Neural cell (in vitro differentiated cells): Measurements from ENCODE around the gene BLMH. TPM values are rescaled to one million over a fixed set of nuclear protein-coding genes. Genes with fewer than 3 reads are reported as not detected.

Source experiments
- H2AFZ ChIP-seq: fragments of 200-600, 300-800 bp; sonication (generic), shearing (Covaris generic); 2 replicates; pipeline ENCODE4 v1.6.0; 2014; ENCODE audit warnings: low read depth, mild to moderate bottlenecking, antibody characterized with exemption, low read length, moderate library complexity
- H3F3A ChIP-seq: fragments of 200-600 bp; shearing (Covaris generic); 2 replicates; pipeline ENCODE4 v1.6.1; 2016; ENCODE audit warnings: mild to moderate bottlenecking, moderate library complexity, mixed read lengths, antibody characterized with exemption, low read length; ENCODE audit not compliant: insufficient read depth, poor library complexity, severe bottlenecking
- H3K27ac ChIP-seq: fragments of 200-600, 300-800 bp; sonication (generic), shearing (Covaris generic); 2 replicates; pipeline ENCODE4 v1.5.1; 2014; ENCODE audit warnings: mild to moderate bottlenecking, low read length, moderate library complexity
- H3K27me3 ChIP-seq: fragments of 300-800, 200-600 bp; sonication (generic), shearing (Covaris generic); 2 replicates; pipeline ENCODE4 v1.6.0; 2014; ENCODE audit warnings: mild to moderate bottlenecking, low read depth, low read length, moderate library complexity; ENCODE audit not compliant: insufficient read depth
- H3K36me3 ChIP-seq: fragments of 300-800, 200-600 bp; sonication (generic), shearing (Covaris generic); 2 replicates; pipeline ENCODE4 v1.5.1; 2014; ENCODE audit warnings: mild to moderate bottlenecking, antibody characterized with exemption, low read length, moderate library complexity; ENCODE audit not compliant: insufficient read depth
- H3K4me2 ChIP-seq: fragments of 300-800, 200-600 bp; sonication (generic), shearing (Covaris generic); 2 replicates; pipeline ENCODE4 v1.6.0; 2014; ENCODE audit warnings: mild to moderate bottlenecking, low read length
- H3K4me3 ChIP-seq: fragments of 300-800, 200-600 bp; sonication (generic), shearing (Covaris generic); 2 replicates; pipeline ENCODE4 v1.5.1; 2014; ENCODE audit warnings: mild to moderate bottlenecking, low read length, moderate library complexity
- H3K79me2 ChIP-seq: fragments of 200-600 bp; shearing (Covaris generic); replicated peaks from 2 replicates; pipeline ENCODE4 v1.6.0; 2014; ENCODE audit warnings: mild to moderate bottlenecking, low read length, moderate library complexity; ENCODE audit not compliant: insufficient read depth
- H3K9ac ChIP-seq: fragments of 300-800, 200-600 bp; sonication (generic), shearing (Covaris generic); 2 replicates; pipeline ENCODE4 v1.6.1; 2016; ENCODE audit warnings: mild to moderate bottlenecking, low read length, mixed read lengths
- H3K9me2 ChIP-seq: fragments of 200-600 bp; shearing (Covaris generic); 2 replicates; pipeline ENCODE4 v1.6.1; 2016; ENCODE audit warnings: mild to moderate bottlenecking, low read length, mixed read lengths; ENCODE audit not compliant: insufficient read depth
- H3K9me3 ChIP-seq: fragments of 200-600, 300-800 bp; sonication (generic), shearing (Covaris generic); 2 replicates; pipeline ENCODE4 v1.6.1; 2016; ENCODE audit warnings: mild to moderate bottlenecking, mixed run types, low read length, moderate library complexity, mixed read lengths
- H4K20me1 ChIP-seq: fragments of 200-600 bp; shearing (Covaris generic); 2 replicates; pipeline ENCODE4 v1.6.1; 2016; ENCODE audit warnings: mild to moderate bottlenecking, mixed run types; ENCODE audit not compliant: insufficient read depth
- CTCF ChIP-seq: fragments of 450-650 bp; IDR thresholded peaks from 2 replicates; pipeline ENCODE4 v1.5.1; 2014; ENCODE audit warnings: antibody characterized with exemption, mild to moderate bottlenecking, moderate library complexity; ENCODE audit not compliant: poor library complexity, severe bottlenecking
- EP300 ChIP-seq: fragments of 450-650 bp; conservative IDR thresholded peaks from 2 replicates; pipeline ENCODE4 v1.6.1; 2014; ENCODE audit warnings: antibody characterized with exemption, mild to moderate bottlenecking, moderate library complexity; ENCODE audit not compliant: poor library complexity, severe bottlenecking
- EZH2 ChIP-seq: fragments of 200-600, 300-800 bp; shearing (Covaris generic), sonication (generic); IDR thresholded peaks from 2 replicates; pipeline ENCODE4 v1.6.1; 2014; ENCODE audit warnings: antibody characterized with exemption, low read length, borderline replicate concordance, mild to moderate bottlenecking; ENCODE audit not compliant: insufficient read depth, poor library complexity, severe bottlenecking
- MXI1 ChIP-seq: fragments of 450-650 bp; conservative IDR thresholded peaks from 2 replicates; pipeline ENCODE4 v1.6.1; 2014; ENCODE audit warnings: antibody characterized with exemption, mild to moderate bottlenecking; ENCODE audit not compliant: poor library complexity, severe bottlenecking
- POLR2AphosphoS5 ChIP-seq: IDR thresholded peaks from 2 replicates; pipeline ENCODE4 v1.6.1; 2012
- RAD21 ChIP-seq: fragments of 450-650 bp; conservative IDR thresholded peaks from 2 replicates; pipeline ENCODE4 v1.6.1; 2014; ENCODE audit warnings: antibody characterized with exemption, mild to moderate bottlenecking, moderate library complexity
- REST ChIP-seq: IDR thresholded peaks from 2 replicates; pipeline ENCODE4 v1.6.1; 2012; ENCODE audit warnings: borderline replicate concordance
- SMC3 ChIP-seq: fragments of 450-650 bp; conservative IDR thresholded peaks from 2 replicates; pipeline ENCODE4 v1.6.1; 2014; ENCODE audit warnings: antibody characterized with exemption, mild to moderate bottlenecking, moderate library complexity; ENCODE audit not compliant: poor library complexity
- TAF1 ChIP-seq: IDR thresholded peaks from 2 replicates; pipeline ENCODE4 v1.6.1; 2012; ENCODE audit warnings: low read depth
- polyA plus RNA-seq: library from polyadenylated mRNA; depleted of rRNA; stranded (reverse); fragments of >200 nt; gene quantifications from 2 replicates; pipeline ENCODE4 v1.2.3, GENCODE V29; 2014
- small RNA-seq, 3 experiments: library from RNA; depleted of rRNA; stranded (forward); fragments of <200 nt; gene quantifications; one replicate each; pipeline ENCODE3, GENCODE V24; 2012

The BLMH gene
- polyA plus RNA-seq, 1 donor from 2014 or later: 44.3 TPM

- Histone ChIP-seq H2AFZ (no peak overlapping the region), H3F3A (no peaks in the 10 kb centered on the region), H3K9me3 (no peaks in the 10 kb centered on the region), H3K4me2 (no peak overlapping the region), H3K36me3 (no peaks in the 10 kb centered on the region), H3K4me3 (no peak overlapping the region), H3K9ac (no peak overlapping the region), H3K9me2 (no peaks in the 10 kb centered on the region), H3K27me3 (no peaks in the 10 kb centered on the region), H3K27ac (no peak overlapping the region), H3K79me2 (no peaks in the 10 kb centered on the region), H4K20me1 (no peaks in the 10 kb centered on the region)
- TF ChIP-seq REST (no peak), SMC3 (no peak), EZH2 (no peak), POLR2AphosphoS5 (no peak), EP300 (no peak), RAD21 (no peak), CTCF (no peak), TAF1 (no peak), MXI1 (no peak)
These were observed 91.6 kb downstream of the BLMH start for GRCh38 chr17:30200106-30200505.

GRCh38 chr17:30199600-30199999, 92.1 kb downstream of the BLMH start:
- Histone ChIP-seq H3K27ac (no peak overlapping the region), H3K79me2 (no peaks in the 10 kb centered on the region), H3K27me3 (no peaks in the 10 kb centered on the region), H3K9me2 (no peaks in the 10 kb centered on the region), H3F3A (no peaks in the 10 kb centered on the region), H2AFZ (no peak overlapping the region), H3K9ac (no peak overlapping the region), H4K20me1 (no peaks in the 10 kb centered on the region), H3K9me3 (no peaks in the 10 kb centered on the region), H3K4me3 (no peak overlapping the region), H3K36me3 (no peaks in the 10 kb centered on the region), H3K4me2 (no peak overlapping the region)
- TF ChIP-seq MXI1 (no peak), CTCF (no peak), EP300 (no peak), RAD21 (no peak)

Small RNA genes lying within 50 kb of the gene (small RNA-seq; reads per million reads assigned to genes)
- gene RF00154 (0.24 to 2.8 (median 2.7) reads per million in 3 experiments), gene RNU6-1267P (0 reads per million in 3 experiments)

Other genes with a start within 250 kb of the BLMH start
- 4.5 and 8.6 TPM in 2 replicates for gene NSRP1, start 175.1 kb downstream of the BLMH start, polyA plus RNA-seq
- gene SLC6A4, start 56.2 kb downstream of the BLMH start, polyA plus RNA-seq: 1.1 TPM in 2 replicates
- gene TMIGD1, start 42.1 kb upstream of the BLMH start, polyA plus RNA-seq: not detected in 2 replicates
- gene CPD, start 87.0 kb upstream of the BLMH start, polyA plus RNA-seq: 14.1 and 14.3 TPM in 2 replicates
- 12.4 and 20.1 TPM in 2 replicates for gene GOSR1, start 185.5 kb upstream of the BLMH start, polyA plus RNA-seq